Erythroblast (primary cell): ENCODE measurements around the gene ATP9A.

Experiments
- DNase-seq, 2 experiments: peaks; one replicate each; lab custom pipeline; 2025; lab: John Stamatoyannopoulos, UW
- GATA1 ChIP-seq: IDR thresholded peaks from 2 replicates; pipeline ENCODE4 v1.6.1; 2011; ENCODE audit warnings: low read depth, mild to moderate bottlenecking, control low read depth, low read length, moderate library complexity
- POLR2A ChIP-seq: IDR thresholded peaks from 2 replicates; pipeline ENCODE4 v1.6.1; 2011; ENCODE audit warnings: mild to moderate bottlenecking, low read length

The ATP9A gene

DNA sequence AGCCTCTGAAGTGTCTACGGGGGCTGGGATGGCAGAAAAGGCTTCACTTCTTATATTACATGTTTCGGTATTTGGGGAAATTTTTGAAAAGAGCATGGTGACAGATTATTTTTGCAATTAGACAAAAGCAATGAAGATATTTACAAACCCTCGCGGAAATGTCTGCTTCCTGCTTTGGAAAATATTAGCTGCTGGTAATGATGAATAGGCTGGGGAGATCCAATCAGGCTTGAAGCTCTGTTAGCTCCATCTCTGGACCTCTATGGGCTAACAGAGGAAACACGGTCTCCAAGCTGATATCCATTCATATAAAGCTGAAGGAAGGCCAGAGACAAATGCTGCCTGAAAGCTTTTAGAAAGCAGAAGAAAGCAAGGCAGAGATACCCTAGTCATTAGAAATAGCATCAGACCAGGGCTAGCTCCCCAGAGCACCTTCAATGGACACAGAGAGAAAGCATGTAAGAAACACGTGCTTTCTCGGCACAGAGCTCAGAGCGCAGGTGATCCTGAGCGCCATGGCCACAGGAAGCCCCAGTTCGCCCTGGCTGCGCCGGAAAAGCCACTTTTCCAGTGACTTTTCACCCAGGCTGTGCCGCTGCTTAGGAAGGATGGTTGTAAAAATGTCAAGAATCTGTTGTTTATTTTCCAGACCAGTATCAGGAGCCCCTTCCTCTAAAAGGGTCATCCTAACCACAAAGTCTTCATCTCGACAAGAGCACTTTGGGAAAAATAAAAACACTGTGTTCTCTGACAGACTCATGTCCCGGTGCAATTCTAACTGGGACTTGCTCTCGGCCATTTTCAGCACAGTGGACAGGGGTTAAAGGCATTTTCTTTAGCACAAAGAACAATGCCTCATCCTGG is 157.2 kb downstream of the ATP9A start:
- DNase-seq, result no peak
- no peak for TF ChIP-seq GATA1
- TF ChIP-seq POLR2A, result no peak

DNA sequence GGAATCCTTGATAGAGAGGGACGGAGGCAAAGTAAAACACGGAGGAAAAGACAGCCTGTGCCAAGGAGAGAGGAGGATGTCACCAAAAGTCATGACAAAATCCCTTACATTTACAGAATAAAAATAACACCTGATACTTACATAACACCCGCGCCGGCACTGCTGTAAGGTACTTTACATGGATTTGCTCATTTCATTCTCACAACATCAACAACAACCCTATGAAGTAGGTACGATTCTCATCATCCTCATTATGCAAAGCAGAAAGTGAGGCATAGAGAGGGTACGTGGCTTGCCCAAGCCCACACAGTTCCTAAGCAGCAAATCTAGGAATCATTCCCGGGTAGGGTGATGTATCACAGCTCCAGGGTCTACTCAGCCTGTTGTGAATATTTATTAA is 158.1 kb downstream of the ATP9A start:
- TF ChIP-seq GATA1 (no peak), POLR2A (no peak)
- no peak for DNase-seq

DNA sequence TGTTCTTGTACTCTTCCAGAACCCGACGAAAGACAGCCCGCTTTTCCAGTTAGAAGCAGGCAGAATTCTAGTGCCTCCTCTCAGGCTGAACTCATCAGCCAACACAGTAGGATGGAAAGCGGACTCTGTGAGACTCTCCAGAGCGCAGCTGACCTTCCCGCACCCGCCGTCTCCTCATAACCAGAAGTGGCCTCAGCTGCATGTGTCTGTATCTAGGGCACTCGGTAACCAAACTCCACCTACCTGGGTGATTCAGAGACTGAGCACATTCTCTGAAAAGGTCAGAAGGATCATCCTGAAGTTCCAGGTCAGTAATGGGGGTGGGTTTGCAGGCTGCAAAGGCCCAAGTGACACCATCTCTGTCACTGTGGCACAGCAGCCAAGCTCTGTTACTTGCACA is 158.9 kb downstream of the ATP9A start:
- no peak for DNase-seq
- no peak for TF ChIP-seq POLR2A
- no peak for TF ChIP-seq GATA1

GRCh38 chr20:51608061-51608460 is 160.1 kb downstream of the ATP9A start:
- no peak for DNase-seq
- TF ChIP-seq GATA1, result no peak

GRCh38 chr20:51607170-51607569 is 161.0 kb downstream of the ATP9A start:
- DNase-seq, result no peak

DNA sequence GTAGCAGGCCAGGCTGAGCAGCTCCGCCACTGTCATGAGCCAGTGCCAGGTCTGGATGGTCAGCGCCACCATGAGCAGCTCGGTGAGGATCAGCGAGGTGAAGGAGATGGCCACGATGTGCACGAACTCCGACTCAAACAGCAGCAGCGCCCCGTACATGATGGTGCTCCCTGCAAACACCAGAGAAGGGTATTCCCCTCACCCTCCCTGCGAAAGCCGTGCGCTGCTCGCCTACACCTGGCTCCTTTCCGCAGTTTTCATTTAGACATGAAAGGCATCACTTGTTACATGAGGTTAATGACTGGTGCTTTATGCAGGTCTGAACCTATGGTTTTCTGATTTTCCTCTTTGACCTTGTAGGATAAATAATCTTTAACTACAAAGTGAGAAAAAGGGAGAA is 163.3 kb downstream of the ATP9A start:
- DNase-seq, result no peak
- TF ChIP-seq POLR2A (no peak), GATA1 (no peak)

More at GRCh38 chr20:51607170-51607569, 161.0 kb downstream of the ATP9A start:
- TF ChIP-seq GATA1 (no peak), POLR2A (no peak)

GRCh38 chr20:51602131-51602530 is 166.1 kb downstream of the ATP9A start:
- TF ChIP-seq POLR2A (no peak), GATA1 (no peak)
- DNase-seq, result no peak

- TF ChIP-seq GATA1, result no peak
- no peak for TF ChIP-seq POLR2A
- DNase-seq, result no peak
These were observed 167.2 kb downstream of the ATP9A start for GRCh38 chr20:51600950-51601349.

- no peak for DNase-seq
These were observed 168.2 kb downstream of the ATP9A start for GRCh38 chr20:51600016-51600420.

GRCh38 chr20:51598556-51598955 is 169.6 kb downstream of the ATP9A start:
- no peak for TF ChIP-seq GATA1
- DNase-seq, result no peak

More at GRCh38 chr20:51600016-51600420, 168.2 kb downstream of the ATP9A start:
- TF ChIP-seq POLR2A, result no peak
- no peak for TF ChIP-seq GATA1

GRCh38 chr20:51597389-51598231 is 170.6 kb downstream of the ATP9A start:
- no peak for TF ChIP-seq GATA1
- TF ChIP-seq POLR2A, result no peak
- DNase-seq, result no peak

GRCh38 chr20:51596668-51597388 is 171.4 kb downstream of the ATP9A start:
- no peak for TF ChIP-seq GATA1
- no peak for TF ChIP-seq POLR2A
- no peak for DNase-seq

DNA sequence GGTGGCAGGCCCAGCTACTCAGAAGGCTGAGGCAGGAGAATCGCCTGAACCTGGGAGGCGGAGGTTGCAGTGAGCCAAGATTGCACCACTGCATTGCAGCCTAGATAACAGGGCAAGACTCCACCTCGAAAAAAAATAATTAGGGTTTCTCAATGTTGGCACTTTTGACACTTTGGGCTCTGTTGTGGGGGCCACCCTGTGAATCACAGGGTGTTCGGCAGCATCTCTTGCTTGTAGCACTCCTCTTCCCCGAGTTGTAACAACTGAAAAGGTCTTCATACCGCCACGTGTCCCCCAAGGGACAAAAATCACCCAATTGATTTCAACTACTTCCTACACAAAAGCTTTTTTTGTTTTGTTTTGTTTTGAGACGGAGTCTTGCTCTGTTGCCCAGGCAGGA is 172.4 kb downstream of the ATP9A start:
- no peak for TF ChIP-seq GATA1
- no peak for TF ChIP-seq POLR2A
- DNase-seq, result no peak
